GM12878 (cell line): ENCODE results near the gene SOX6. TPM values are rescaled to one million over a fixed set of nuclear protein-coding genes. Genes with fewer than 3 reads are reported as not detected.

Experiments
- EZH2 ChIP-seq: IDR thresholded peaks from 2 replicates; pipeline ENCODE4 v1.6.1; 2012; ENCODE audit warnings: low read depth, mild to moderate bottlenecking, control low read depth, inconsistent platforms, low read length, borderline replicate concordance; ENCODE audit not compliant: control insufficient read depth
- RBBP5 ChIP-seq: fragments of 200-600 bp; sonication (generic); conservative IDR thresholded peaks from 2 replicates; pipeline ENCODE4 v1.6.1; 2016
- RELB ChIP-seq: fragments of 450-650 bp; IDR thresholded peaks from 2 replicates; pipeline ENCODE4 v1.6.1; 2017; ENCODE audit warnings: low read depth, mild to moderate bottlenecking, moderate library complexity
- ZSCAN29 ChIP-seq: fragments of 450-650 bp; IDR thresholded peaks from 2 replicates; pipeline ENCODE4 v1.6.1; 2017; ENCODE audit warnings: mild to moderate bottlenecking, moderate library complexity
- polyA plus RNA-seq, 11 experiments: library from polyadenylated mRNA; depleted of rRNA in 4 of 11; unstranded in 6 of 11; stranded (reverse) in 5 of 11; fragments of >200 nt; fragmentation: Nextera tagmentation in 4 of 11; fragmentation: Illumina TruSeq in 1 of 11; extraction: Ambion mirVana in 4 of 11; extraction: Trizol in 1 of 11; gene quantifications; 1 replicate in 1 of 11; 2 replicates in 10 of 11; pipeline versions ENCODE4 v1.2.1 to v1.2.3, GENCODE V29; 2011 to 2016; ENCODE audit warnings: inconsistent platforms in 2 of 11, missing spikeins in 2 of 11, low read depth in 1 of 11
- total RNA-seq, 4 experiments: library from RNA; depleted of rRNA in 3 of 4; stranded (reverse); fragments of >200 nt in 3 of 4; fragmentation: Illumina TruSeq in 1 of 4; extraction: Trizol in 1 of 4; gene quantifications; 2 replicates each; pipeline versions ENCODE4 v1.2.1 to v1.2.3, GENCODE V29; 2013 to 2021
- TF ChIP-seq, protein P1 (sequence below): fragments of 150-350 bp; IDR thresholded peaks from 2 replicates; pipeline ENCODE4 v1.6.1; 2016; ENCODE audit warnings: low read depth, low read length
- TF ChIP-seq, protein P2 (sequence below): IDR thresholded peaks from 2 replicates; pipeline ENCODE4 v1.6.1; 2011; ENCODE audit warnings: mild to moderate bottlenecking, low read depth, low read length, moderate library complexity; ENCODE audit not compliant: insufficient replicate concordance

SOX6 gene
- total and polyA plus RNA-seq, 10 of the 15 experiments (the other 5 are each of a cell fraction or from before 2014, with no cell fraction given) = 0.03 to 0.71 (median 0.29) TPM; not detected in 4

GRCh38 chr11:16338393-16338792, 18.0 kb downstream of the SOX6 start (continued):
- TF ChIP-seq, protein P1, sequence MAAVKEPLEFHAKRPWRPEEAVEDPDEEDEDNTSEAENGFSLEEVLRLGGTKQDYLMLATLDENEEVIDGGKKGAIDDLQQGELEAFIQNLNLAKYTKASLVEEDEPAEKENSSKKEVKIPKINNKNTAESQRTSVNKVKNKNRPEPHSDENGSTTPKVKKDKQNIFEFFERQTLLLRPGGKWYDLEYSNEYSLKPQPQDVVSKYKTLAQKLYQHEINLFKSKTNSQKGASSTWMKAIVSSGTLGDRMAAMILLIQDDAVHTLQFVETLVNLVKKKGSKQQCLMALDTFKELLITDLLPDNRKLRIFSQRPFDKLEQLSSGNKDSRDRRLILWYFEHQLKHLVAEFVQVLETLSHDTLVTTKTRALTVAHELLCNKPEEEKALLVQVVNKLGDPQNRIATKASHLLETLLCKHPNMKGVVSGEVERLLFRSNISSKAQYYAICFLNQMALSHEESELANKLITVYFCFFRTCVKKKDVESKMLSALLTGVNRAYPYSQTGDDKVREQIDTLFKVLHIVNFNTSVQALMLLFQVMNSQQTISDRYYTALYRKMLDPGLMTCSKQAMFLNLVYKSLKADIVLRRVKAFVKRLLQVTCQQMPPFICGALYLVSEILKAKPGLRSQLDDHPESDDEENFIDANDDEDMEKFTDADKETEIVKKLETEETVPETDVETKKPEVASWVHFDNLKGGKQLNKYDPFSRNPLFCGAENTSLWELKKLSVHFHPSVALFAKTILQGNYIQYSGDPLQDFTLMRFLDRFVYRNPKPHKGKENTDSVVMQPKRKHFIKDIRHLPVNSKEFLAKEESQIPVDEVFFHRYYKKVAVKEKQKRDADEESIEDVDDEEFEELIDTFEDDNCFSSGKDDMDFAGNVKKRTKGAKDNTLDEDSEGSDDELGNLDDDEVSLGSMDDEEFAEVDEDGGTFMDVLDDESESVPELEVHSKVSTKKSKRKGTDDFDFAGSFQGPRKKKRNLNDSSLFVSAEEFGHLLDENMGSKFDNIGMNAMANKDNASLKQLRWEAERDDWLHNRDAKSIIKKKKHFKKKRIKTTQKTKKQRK = no peak
- no peak for TF ChIP-seq ZSCAN29
- TF ChIP-seq, protein P2, sequence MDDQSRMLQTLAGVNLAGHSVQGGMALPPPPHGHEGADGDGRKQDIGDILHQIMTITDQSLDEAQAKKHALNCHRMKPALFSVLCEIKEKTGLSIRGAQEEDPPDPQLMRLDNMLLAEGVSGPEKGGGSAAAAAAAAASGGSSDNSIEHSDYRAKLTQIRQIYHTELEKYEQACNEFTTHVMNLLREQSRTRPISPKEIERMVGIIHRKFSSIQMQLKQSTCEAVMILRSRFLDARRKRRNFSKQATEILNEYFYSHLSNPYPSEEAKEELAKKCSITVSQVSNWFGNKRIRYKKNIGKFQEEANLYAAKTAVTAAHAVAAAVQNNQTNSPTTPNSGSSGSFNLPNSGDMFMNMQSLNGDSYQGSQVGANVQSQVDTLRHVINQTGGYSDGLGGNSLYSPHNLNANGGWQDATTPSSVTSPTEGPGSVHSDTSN = no peak
- TF ChIP-seq RBBP5 = no peak
- no peak for TF ChIP-seq RELB
- TF ChIP-seq EZH2 = no peak
